ENCODE results near the gene COL13A1. TPM values are rescaled to one million over a fixed set of nuclear protein-coding genes. Genes with fewer than 3 reads are reported as not detected.

The COL13A1 gene
- total and polyA plus RNA-seq, 2 of the 8 experiments (the other 6 are each of a cell fraction or from before 2014, with no cell fraction given): 2.6 to 5.2 TPM

GRCh38 chr10:69766161-69766910 lies 35.4 kb upstream of the COL13A1 start:
- Histone ChIP-seq H4K20me1 (replicated peaks in 1 of 2; ENCODE audit: control insufficient read depth in 1 of 2, insufficient read depth in 2 of 2, low read length in 2 of 2) (peaks cover 0 to 2% of the 10 kb centered on the region in 2 experiments), H3K23me2 (ENCODE audit: low read depth, low read length) (no peaks in the 10 kb centered on the region), H3K23ac (ENCODE audit: insufficient read length) (no peak overlapping the region), H3K4me2 (ENCODE audit: insufficient read depth in 1 of 2, low read depth in 2 of 2, low read length in 2 of 2) (no peak overlapping the region), H3K4me3 (ENCODE audit: extremely low read depth in 1 of 4, insufficient read depth in 2 of 4, low read depth in 3 of 4, low read length in 4 of 4) (no peak overlapping the region), H3K27ac (ENCODE audit: low read depth, low read length) (no peak overlapping the region), H3K9ac (replicated peaks in 1 of 4; ENCODE audit: extremely low read depth in 1 of 4, low read depth in 3 of 4, low read length in 3 of 4) (no peak overlapping the region), H2BK5ac (ENCODE audit: low read depth, low read length) (no peak overlapping the region), H2AFZ (ENCODE audit: low read length) (no peak overlapping the region), H3K14ac (ENCODE audit: insufficient read length) (no peak overlapping the region), H3K27me3 (replicated peaks in 1 of 4; ENCODE audit: control insufficient read depth in 3 of 4, extremely low read depth in 1 of 4, insufficient read depth in 3 of 4, low read length in 3 of 4) (peaks cover 0 to 5% (median 0%) of the 10 kb centered on the region in 4 experiments; a peak in 1 of 7 replicates), H4K91ac (replicated peaks; ENCODE audit: insufficient read length, low read length) (no peak overlapping the region), H3K79me2 (ENCODE audit: control insufficient read depth in 1 of 2, insufficient read depth in 2 of 2, low read length in 2 of 2) (no peaks in the 10 kb centered on the region), H4K8ac (ENCODE audit: extremely low read depth, insufficient read depth, low read length) (no peak overlapping the region), H3K79me1 (ENCODE audit: low read depth, low read length) (no peaks in the 10 kb centered on the region), H3K36me3 (ENCODE audit: control insufficient read depth in 2 of 4, insufficient read depth in 4 of 4, low read length in 3 of 4) (no peaks in the 10 kb centered on the region), H3K4ac (replicated peaks; ENCODE audit: insufficient read length, low read depth, low read length) (no peak overlapping the region), H4K5ac (ENCODE audit: insufficient read length, low read depth, low read length) (no peak overlapping the region), H3K56ac (replicated peaks; ENCODE audit: insufficient read length, low read depth, low read length) (no peak overlapping the region), H2AK5ac (ENCODE audit: low read depth, low read length) (no peak overlapping the region), H3K4me1 (replicated peaks in 1 of 4; ENCODE audit: control insufficient read depth in 3 of 4, insufficient read depth in 4 of 4, low read length in 3 of 4) (peaks cover 0 to 11% (median 3%) of the 10 kb centered on the region in 4 experiments; a peak in 4 of 7 replicates), H2BK15ac (ENCODE audit: low read length) (no peak overlapping the region), H2BK120ac (replicated peaks; ENCODE audit: low read depth, low read length) (no peak overlapping the region), H3K9me3 (ENCODE audit: insufficient read depth in 2 of 2, low read depth in 1 of 2, low read length in 1 of 2) (no peaks in the 10 kb centered on the region), H2BK20ac (ENCODE audit: low read length) (no peak overlapping the region), H2BK12ac (ENCODE audit: low read depth, low read length) (no peak overlapping the region), H3K18ac (ENCODE audit: extremely low read depth, low read length) (no peak overlapping the region)
- no peak for DNase-seq (ENCODE audit: low read depth in 1 of 2, low spot score in 2 of 2)
- ChIA-PET CTCF (ENCODE audit: partially characterized antibody) (interaction anchor here (0.7 to 41.3 kb wide), 10 partner anchors 8 to 149 kb away, joined by 3 to 958 read pairs (median 4); partner anchors contain the start of gene COL13A1), POLR2A (ENCODE audit: partially characterized antibody) (no interaction called here)
- FAIRE-seq: no peak
- 86% methylated on average over 10 of the region's 10 CpGs; no CpG with 5 or more reads in 1 of the 2 experiments for WGBS, 2 experiments (ENCODE audit: extremely low coverage in 1 of 2, insufficient coverage in 1 of 2, insufficient read length in 1 of 2, insufficient replicate concordance in 2 of 2, low coverage in 1 of 2, low lambda C conversion rate in 2 of 2, missing lambda C conversion rate in 1 of 2)
- TF ChIP-seq KDM1A (IDR thresholded peaks at IDR 0.05; ENCODE audit: borderline replicate concordance, low read length) (peak; percentile 12; the same call in 1 of the 2 replicates), CHD2 (IDR thresholded peaks at IDR 0.05; ENCODE audit: low read length) (no peak)

Data from H1 (cell line).